Amniotic stem cell (primary cell): ENCODE data around the gene AGO3.

Source experiments
- DNase-seq: peaks from one replicate; lab custom pipeline; 2025; lab: John Stamatoyannopoulos, UW

The AGO3 gene

DNA sequence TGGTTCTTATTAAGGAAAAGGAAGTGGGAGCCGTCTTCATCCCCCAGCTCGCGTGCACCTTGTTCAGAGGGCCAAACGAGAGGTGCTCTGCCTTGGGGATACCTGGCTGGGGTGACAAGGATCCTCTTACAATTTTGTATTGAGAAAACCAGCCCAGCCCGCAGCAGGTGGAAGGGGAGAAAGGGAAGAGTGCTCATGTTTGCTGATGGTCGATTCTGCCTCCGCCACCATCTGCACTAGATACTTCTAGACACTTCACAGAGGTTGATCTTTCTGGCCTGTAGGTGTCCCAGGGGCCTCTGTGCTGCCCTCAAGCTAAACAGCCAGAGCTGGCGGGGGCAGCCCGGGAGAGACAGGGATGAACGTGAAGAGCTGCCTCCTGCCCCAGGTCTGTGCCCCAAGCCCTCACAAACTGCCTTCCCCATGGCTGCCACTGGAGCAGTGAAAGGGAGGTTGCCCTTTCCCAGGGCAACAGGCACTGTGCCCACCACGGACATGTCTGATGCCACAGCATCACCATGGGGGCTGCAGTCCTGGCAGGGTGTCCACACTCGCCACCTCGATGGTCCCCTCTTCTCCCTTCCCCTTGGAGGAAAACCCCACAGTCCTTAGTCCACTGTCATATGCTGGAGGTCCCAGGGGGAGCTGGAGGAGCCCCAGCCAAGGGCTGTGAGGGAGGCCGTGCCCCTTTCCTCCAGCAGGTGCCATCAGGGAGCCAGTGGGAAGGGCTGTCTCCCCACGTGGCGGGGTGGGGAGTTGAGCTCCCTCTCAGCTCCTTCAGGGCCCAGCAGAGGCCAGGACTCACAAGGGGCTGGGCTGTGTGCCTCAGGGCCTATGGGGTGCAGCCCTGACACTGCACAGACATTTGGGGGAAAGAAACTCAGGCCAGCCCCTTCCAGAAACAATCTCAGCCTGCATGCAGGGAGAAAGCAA is 165.9 kb downstream of the AGO3 start:
- no peak for DNase-seq

DNA sequence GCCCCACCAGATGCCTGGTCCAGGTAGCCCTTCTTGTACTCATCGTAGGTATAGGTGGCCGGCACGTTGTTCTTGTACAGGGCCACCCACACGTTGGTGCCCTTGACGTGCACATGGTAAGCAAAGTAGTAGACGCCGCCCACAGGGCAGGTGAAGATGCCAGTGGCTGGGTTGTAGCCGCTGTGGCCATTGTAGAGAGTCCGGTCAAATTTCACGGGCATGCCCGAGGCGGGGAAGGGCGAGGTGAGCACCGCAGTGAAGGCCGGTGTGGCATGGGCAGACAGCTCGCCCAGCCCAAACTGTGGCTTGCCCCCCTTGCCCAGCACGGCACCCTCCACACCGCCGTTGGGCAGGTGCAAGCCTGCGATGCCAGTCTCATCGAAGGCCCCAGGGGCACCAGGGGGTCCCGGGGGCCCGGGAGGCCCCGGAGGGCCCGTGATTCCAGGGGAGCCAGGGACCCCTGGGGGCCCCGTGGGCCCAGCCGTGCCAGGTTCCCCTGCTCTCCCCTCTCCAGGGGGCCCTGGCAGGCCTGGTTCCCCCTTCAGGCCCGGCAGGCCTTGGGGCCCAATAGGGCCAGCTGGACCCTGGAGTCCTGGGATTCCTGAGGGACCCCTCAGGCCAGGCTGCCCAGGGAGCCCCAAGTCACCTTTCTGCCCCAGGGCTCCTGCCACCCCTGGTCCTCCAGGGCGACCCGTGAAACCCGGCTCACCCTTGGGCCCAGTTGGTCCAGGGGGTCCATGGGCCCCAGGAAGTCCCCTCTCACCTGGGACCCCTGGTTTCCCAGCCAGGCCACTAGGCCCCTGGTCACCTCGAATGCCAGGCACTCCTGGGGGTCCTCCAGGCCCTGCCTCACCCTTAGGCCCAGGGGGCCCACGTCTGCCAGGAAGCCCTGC is 167.0 kb downstream of the AGO3 start:
- no peak for DNase-seq

DNA sequence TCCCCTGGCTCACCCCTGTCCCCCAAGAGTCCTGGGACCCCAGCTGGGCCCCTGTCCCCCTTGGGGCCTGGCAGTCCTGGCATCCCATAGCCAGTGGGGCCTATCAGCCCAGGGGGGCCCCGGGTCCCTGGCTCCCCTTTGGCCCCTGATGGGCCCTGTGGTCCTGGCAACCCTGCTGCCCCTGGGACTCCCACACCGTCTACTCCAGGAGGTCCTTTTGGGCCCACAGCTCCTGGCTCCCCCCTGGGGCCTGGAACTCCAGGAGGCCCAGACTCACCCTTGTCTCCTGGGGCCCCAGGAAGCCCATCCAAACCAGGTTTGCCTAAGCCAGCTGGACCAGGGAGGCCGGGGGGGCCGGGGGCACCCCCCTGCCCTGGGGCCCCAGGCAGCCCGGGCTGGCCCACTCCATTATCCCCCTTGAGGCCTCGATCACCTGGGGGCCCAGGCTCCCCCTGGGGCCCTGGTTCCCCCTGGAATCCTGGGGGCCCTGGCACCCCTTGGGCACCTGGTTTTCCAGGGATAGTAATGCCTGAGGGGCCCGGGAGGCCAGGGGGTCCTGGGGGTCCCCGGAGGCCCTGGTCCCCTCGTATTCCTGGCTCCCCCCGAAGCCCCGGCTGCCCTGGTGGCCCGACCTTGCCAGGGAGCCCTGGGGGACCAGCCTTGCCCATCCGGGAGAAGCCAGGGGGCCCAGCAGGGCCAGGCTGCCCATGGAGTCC is 167.9 kb downstream of the AGO3 start:
- DNase-seq, result no peak

DNA sequence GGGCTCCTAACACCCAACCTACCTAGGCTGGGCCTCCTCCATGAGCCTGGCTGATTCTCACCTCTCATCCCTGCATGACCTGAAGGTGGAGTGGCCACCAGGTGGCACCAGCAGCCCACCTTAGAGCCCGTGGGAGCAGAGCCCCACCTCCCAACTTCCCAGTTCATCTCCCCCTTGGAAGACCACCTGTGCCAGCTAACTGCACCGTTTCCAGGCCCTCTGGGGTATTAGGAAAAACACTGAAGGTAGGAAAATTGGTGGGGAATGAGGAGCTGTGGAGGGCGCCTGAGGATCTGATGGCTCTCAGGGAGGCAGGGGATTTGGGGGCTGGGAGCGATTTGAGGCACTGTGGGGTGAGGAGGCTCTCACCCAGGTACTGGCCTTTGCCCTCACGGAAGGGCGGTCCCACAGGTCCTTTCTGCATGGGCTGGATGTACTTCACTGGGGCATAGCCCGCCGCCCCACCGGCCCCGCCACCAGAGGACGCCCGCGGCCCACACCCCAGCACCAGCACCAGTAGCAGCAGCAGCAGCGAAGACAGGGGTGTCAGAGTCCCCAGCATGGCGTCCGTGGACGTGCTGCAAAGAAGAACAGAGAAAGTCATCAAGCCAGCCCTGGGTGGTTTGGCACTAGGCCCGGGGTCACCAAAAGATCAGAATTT is 168.9 kb downstream of the AGO3 start:
- DNase-seq, result peak; percentile 46

DNA sequence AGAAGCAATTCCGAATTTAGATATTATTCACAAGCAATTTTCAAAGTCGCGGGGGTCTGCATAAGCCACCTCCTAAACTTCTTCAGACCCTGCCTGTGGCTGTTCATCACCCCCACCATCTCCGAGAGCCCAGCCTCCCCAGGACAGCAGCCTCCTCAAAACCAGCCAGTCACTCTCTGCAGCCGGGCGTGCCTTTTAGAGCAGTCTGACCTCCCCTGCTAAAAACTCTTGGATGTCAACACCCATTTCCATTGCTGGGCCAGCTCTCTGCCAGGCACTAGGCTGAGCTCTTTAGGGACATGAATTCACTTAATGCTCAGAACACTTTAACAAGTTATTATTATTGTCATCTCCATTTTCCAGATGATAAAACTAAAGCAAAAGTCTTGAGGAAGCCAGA is 169.5 kb downstream of the AGO3 start:
- no peak for DNase-seq

DNA sequence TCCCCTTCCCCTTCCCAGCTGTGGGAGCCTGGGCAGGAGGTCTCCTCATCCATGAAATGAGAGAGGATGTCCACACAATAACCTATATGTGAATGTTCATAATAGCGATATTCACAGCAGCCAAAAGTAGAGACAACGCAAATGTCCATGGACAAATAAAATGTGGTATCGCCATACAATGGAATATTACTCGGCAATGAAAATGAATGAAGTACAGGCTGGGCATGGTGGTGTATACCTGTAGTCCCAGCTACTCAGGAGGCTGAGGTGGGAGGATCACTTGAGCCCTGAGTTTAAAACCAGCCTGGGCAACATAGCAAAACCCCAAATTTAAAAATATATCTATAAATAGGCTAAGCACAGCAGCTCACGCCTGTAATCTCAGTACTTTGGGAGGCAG is 170.6 kb downstream of the AGO3 start:
- DNase-seq, result no peak

DNA sequence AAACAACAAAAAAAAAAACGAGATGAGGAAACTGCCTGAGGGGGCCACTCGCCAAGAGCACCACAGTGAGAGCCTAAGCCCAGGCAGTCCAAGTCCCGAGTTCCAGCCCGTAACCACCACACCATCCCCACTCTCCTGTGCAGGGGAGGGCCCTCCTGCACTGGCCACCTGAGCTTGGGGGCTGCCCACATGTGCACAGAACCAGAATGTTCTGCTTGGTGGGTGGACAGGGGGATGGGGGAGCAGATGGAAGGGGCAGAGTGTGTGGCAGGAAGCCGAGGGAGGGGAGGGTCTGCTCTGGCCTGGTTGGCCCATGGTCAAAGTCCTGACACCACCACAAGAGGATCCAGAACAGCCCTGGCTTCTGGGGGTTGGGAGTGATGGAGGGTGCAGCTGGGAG is 175.4 kb downstream of the AGO3 start:
- DNase-seq, result no peak

DNA sequence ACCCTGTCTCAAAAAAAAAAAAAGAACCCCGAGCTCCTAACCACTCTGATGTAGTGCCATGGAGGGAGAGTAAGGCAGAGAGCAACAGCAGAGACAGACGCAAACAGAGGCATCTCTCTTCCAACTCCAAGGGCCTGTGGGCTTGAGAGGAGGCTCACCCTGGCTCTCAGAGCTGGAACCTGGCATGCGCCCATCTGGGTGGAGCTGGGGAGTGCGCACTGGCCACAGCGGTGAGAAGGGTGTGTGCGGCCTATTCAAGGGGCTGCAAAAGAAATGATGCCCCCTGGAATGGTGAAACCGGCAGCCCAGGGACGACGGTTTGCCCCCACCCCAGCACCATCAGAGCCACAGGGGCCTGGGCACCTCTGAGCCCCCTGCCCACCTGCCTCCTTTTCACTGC is 176.5 kb downstream of the AGO3 start:
- DNase-seq, result no peak

DNA sequence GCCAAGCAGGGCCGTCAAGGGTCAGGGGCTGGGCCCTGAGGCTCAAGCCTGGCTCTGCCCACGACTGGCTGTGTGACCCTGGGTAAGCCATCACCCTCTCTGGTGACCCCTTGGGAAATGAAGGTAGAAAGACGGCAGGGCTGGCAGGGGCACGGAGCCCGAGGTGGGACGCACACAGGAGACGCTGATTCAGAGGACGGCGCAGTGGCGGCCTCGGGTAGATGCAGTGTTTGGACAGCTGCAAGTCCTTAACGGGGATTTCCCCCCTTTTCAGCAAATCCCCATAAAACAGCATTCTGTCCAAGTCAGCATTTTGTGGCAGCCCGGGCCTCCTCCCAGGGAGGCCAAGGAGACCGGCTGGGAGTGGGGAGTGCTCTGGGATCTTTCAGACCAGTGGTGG is 177.4 kb downstream of the AGO3 start:
- peak; percentile 72 for DNase-seq

DNA sequence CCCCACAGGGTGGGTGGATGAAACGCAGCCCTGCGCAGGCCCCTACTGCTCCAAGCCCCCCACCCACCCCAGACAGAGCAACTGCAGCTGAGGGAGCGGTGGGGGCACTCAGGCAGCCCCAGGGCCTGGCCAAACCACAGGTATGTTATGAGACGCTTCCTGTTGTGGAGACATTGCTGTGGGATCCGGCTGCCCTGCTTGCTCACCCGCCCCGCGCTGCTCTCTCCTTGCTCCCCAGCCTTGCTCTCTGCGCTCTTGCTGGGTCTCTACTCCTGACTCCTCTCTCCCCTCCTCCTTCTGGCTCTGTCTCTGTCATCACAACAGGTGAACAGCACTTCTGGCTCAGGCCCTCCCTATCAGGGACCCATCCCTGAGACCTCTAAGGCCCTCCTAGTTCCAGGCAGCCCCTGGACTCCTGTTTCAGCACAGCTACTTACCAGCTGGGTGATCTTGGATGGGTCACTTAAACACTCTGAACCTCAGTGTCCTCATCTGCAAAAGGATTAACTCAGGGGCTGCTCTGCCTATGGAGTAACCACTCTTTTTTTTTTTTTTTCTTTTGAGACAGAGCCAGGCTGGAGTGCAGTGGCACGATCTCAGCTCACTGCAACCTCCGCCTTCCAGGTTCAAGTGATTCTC is 178.3 kb downstream of the AGO3 start:
- DNase-seq, result peak; percentile 76

DNA sequence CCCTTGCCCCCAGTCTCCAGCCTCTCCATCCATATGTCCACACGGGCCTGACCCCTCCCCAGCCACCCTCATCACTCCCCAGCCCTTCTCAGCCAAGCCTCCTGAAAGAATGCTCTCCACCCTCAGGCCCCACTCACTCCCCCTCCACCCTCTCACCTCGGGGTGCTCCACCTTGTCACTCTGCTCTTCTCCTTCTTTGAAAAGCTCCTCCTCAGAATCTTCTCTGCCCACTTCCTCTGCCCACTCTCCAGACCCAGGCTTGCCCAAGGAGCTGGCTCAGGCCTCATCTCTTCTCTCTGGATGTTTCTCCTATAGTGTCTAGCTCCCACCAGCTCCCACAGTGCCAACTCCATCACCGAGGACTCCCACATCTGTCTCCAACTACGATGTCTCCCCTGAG is 180.2 kb downstream of the AGO3 start:
- no peak for DNase-seq

DNA sequence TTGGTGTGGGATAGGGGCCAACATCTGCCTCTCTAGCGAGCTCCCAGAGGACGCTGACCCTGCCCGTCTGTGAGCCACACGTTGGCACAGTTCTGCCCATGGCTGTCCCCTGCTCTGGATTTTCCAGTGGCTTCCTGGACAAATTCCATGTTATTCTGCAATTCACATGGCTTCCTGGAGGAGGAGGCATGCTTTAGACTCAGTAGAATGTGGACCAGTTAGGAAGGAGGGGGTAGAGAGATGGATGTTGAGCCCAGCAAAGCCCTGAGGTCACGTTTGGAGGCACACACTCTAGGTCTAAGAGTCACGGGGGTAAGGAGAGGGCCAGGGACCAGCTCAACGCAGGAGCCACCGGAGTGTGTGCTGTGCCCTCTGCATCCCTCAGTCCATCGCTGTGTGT is 181.9 kb downstream of the AGO3 start:
- DNase-seq, result no peak

DNA sequence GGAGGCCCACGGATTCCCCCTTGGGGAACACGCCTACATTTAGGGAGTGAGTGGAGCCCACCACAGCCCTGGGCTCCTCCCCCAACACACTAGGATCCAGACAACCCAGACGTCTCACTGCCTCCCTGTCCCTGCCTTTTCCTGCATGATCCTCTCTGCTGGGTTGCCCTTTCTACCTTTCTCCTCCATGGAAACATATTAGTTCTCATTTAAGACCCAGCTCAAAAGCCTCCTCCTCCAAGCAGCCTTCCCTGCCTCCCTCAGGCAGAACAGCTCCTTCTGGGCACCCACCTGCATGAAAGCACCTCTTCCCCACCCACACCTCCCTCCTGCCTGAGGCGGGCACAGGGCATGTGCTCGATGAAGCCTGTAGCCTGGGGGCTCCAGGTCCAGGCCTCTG is 183.5 kb downstream of the AGO3 start:
- DNase-seq, result no peak

DNA sequence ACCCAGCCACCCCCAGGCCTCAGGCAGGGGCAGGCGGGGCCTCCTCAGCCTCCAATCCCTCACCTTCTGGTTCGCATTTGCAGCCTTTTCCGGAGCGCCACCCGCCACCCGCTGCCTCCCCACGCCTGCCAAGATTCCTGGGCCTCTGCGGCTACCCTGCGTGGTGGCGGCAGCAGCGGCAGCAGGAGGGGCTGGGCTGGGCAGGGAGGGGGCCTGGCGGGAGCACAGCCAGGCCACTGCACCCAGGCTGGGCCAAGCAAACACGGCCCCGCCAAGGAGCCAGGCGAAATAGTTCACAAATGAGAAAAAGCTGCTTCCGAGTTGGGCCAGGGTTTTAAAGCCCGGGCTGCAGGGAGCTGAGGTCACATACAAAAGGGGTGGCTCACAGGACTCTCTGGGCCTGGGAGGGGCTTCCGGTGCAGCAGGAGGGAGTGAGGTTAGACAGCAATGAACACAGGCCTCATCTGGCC is 184.3 kb downstream of the AGO3 start:
- peak; percentile 57 for DNase-seq

DNA sequence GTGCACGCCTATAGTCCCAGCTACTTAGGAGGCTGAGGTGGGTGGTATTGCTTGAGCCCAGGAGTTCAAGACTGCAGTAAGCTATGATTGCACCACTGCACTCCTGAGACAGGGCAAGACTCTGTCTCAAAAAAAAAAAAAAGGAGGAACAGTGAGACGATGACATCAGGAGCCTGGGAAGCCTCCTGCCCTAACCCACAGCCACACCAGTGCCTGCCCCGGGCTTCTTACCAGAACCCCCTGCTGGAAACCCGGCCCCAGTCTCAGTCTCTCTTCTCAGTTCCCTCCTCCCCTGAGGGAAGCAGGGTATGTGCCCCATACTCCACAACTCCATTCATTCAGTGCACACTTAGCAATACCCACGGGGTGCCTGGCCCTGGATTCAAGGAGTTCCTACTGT is 185.0 kb downstream of the AGO3 start:
- DNase-seq, result no peak

DNA sequence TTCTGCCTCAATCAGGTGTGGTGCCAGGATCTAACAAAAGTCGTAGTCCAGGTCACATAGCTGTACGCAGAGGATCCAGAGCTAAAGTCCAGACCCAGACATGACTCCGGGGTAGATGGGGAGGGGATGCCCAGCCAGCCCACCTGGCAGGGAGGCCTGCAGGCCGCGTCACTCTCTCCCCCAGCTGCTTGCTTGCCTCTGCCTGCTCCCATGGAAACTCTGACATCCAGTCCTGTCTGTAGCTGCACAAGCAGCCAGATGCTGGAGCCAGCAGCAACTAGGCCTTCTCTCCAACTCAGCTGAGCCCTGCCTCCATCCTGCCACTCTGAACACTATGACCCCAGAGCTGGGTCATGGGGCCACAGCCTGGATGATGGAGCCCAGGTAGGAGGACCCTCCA is 186.0 kb downstream of the AGO3 start:
- DNase-seq, result no peak

DNA sequence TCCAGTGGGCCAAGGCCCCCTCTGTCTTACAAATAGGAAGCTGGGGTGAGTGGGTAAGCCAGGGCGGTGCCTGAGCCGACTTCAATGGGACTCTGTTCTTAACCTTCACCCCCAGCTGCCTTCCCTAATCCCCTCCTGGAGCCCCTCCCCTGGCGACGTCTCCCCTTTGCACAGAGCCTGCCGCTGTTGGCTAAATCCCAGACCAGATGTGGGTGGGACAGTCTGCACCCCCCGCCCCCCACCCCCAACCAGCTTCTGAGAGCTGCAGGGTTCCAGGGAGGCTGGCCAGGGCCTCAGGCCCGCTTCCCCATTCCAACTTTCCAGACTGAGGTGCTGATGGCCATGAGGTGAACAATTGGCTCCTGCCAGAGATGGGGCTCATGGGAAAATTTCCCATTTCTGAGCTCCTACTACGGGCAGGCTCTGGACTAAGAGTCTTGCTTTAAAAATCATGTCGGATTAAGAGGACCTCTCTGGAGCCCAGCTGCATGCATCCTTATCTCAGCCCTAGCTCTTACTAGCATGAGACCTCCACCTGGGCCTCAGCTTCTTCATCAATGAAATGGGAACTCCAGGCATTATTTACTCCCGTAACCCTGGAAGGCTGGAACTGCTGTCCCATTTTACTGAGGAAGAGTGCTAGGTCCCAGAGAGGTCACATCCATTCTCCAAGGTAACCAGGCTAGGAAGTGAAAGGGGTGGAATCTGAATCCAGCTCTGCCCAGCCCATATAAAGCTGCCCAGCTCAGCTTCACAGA is 187.7 kb downstream of the AGO3 start:
- no peak for DNase-seq

DNA sequence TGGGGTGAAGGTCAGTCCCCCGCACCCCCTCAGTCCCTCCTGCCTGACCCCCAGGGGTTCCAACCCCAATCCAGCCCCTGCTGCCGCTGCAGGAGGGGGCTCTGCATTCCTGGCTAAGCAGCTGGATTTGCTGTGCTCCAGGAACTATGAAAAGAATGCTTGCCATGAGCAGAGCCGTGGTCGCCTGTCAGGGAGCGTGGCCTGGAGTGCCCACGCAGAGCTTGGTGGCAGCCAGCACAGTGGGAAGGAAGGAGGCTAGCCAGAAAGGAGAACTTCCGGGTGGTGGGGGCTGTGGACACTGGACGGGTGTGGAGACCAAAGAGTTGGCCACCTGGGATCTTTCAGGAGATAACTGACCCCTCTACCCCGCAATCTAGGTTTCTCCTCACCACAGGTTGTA is 188.6 kb downstream of the AGO3 start:
- DNase-seq, result no peak
